ENCODE data around the gene POLR3B. TPM values are rescaled to one million over a fixed set of nuclear protein-coding genes. Genes with fewer than 3 reads are reported as not detected.
A peak's percentile ranks its signal among the peaks of the same experiment; 100 is the strongest.
"Not testable (repeated sequence)": the region's sequence is repeated elsewhere in the genome, so short reads cannot be mapped to it uniquely, and the experiment has no call there.

POLR3B gene
- total RNA-seq, 1 donor: 3.0 TPM

DNA sequence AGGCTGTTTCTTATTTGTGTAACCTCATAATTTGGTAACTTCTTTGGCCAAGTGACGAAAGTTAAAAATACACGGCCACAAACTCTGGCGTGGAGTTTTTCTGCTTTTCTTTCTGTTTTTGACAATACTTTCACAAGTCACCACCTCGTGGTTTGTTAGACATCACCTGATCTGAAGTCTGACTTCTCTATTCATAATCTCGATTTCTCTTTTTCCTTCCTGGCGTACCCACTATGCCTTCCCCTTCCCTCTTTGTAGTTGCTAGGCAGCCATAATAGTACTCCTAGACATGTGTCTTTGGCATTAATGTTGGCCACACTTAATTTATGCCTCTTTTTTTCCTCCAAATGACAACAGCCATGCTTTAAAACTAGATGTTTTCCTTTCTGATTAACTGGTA is 97.6 kb downstream of the POLR3B start:
- DNase-seq (ENCODE audit: low read depth in 2 of 3, low spot score in 2 of 3): peak in 2 of 3 donors; percentile 19 to 45

DNA sequence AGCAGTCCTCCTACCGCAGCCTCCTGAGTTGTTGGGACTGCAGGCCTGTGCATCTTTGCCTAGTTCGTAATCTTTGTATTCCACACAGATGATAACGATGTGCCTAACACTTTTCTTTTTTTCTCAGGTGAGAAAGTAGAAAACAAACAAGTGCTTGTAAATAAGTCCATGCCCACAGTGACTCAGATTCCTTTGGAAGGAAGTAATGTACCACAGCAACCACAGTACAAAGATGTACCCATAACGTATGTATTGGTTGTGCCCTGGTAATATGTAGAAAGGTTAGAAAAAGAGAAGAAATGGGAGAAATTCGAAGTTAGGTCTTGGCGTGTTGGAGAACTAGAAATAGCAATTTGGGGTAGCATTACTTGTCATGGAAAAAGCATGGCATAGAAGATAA is 101.6 kb downstream of the POLR3B start:
- no peak for DNase-seq (ENCODE audit: low read depth in 2 of 3, low spot score in 2 of 3)

DNA sequence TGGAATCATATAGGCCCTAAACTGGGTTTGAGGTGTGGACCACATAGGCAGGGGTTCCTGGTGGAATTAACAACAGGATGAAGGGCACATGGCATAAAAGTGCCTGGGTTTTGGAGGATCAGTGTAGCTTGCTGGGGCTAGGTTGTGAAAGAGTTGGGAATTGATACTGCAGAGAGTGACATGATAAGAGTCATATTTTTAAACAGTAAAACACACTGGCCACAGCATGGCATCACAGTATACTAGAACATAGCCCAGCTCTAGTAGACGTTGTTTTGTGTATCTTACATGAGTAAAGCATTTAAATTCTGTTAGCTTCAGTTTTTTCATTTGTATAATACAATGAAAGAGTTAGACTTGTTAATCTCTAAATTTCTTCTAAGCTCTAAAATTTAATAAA is 102.0 kb downstream of the POLR3B start:
- DNase-seq (ENCODE audit: low read depth in 2 of 3, low spot score in 2 of 3): no peak

DNA sequence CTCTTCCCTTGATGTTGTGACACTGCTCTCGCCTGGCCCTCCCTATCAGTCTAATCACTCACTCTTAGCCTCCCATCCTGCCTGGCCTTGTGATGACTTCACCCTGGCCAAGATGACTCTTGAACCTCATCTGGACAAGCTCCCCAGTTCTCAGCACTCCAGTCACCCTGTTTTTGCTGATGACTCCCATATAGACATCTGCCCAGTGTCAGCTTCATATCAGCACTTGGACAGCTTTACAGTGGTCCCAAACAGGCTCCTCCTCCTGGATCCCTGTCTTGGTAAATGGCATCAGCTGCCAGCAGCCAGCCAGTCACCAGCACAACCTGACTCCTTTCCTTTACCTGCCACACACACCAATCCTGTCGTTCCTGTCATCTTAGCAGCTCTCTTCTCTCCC is 104.2 kb downstream of the POLR3B start:
- DNase-seq (ENCODE audit: low read depth in 2 of 3, low spot score in 2 of 3): no peak

DNA sequence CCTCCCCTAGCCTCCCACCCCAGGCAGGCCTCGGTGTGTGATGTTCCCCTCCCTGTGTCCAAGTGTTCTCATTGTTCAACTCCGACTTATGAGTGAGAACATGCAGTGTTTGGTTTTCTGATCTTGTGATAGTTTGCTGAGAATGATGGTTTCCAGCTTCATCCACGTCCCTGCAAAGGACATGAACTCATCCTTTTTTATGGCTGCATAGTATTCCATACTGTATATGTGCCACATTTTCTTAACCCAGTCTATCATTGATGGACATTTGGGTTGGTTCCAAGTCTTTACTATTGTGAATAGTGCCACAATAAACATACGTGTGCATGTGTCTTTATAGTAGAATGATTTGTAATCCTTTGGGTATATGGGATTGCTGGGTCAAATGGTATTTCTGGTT is 108.1 kb downstream of the POLR3B start:
- not testable (repeated sequence) for DNase-seq (ENCODE audit: low read depth in 2 of 3, low spot score in 2 of 3)

DNA sequence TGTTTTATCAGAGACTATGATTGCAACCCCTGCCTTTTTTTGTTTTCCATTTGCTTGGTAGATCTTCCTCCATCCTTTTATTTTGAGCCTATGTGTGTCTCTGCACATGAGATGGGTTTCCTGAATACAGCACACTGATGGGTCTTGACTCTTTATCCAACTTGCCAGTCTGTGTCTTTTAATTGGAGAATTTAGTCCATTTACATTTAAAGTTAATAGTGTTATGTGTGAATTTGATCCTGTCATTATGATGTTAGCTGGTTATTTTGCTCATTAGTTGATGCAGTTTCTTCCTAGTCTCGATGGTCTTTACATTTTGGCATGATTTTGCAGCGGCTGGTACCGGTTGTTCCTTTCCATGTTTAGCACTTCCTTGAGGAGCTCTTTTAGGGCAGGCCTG is 118.1 kb downstream of the POLR3B start:
- DNase-seq (ENCODE audit: low read depth in 2 of 3, low spot score in 2 of 3): not testable (repeated sequence)

DNA sequence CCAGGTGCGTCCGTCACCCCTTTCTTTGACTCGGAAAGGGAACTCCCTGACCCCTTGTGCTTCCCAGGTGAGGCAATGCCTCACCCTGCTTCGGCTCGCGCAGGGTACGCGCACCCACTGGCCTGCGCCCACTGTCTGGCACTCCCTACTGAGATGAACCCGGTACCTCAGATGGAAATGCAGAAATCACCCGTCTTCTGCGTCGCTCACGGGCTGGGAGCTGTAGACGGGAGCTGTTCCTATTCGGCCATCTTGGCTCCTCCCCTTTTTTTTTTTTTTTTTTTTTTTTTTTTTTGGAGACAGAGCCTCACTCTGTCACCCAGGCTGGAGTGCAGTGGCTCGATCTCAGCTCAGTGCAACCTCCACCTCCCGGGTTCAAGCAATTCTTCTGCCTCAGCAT is 120.1 kb downstream of the POLR3B start:
- not testable (repeated sequence) for DNase-seq (ENCODE audit: low read depth in 2 of 3, low spot score in 2 of 3)

DNA sequence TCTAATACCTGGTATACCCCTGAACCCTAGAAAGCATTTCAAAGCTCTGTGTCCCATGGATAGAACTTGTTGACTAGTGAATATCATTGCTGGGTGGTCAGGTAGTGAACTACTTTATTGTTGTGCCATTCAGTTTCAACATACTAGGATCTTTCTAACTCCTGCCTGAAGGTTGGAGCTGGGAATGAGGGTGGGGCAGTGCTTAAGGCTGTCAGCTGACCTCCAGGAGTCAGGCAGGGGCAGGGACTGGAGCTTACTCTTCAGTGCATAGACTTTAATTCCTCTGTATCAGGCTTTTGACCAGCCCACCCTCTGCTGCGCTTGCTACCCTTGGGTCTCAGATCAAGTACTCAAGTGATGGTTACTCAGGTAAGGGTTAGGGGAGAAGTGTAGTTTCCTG is 122.7 kb downstream of the POLR3B start:
- DNase-seq (ENCODE audit: low read depth in 2 of 3, low spot score in 2 of 3): no peak

DNA sequence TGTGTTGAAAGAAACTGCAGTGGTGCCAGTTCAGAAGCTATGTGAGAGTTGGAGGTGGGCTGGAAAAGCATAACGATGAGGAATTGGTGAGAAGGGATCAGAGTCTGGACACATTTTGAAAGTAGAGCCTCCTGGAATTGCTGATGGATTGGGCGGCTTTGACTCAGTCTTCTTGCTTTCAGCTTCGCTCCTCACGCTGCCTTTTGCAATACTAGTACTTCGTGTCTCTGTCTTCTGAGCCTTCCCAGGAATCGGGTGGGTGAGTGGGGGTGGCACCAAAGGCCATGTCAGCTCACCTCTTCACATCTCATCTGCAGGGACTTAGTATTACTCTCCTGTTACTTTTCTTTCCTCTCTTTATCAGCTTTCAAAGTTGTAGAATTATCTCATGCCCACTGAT is 123.7 kb downstream of the POLR3B start:
- DNase-seq (ENCODE audit: low read depth in 2 of 3, low spot score in 2 of 3): no peak

DNA sequence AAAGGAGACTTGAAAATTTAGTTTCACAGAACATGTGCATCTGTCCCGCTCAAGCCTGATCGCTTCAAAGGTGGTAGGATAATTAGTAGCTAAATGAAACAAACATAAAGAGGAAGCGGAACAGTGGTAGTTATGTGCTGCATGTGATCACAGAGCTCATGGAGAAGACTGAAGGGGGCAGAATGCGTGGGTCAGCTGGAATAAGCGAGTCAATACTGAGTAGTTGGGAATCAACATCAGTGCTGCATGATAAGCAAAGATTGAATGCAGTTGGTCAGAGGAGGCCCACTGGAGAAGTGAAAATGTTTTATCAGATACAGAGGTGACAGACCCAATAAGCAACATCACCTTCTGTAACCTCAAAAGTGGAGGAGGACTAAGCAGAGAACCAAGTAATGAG is 130.1 kb downstream of the POLR3B start:
- no peak for DNase-seq (ENCODE audit: low read depth in 2 of 3, low spot score in 2 of 3)

DNA sequence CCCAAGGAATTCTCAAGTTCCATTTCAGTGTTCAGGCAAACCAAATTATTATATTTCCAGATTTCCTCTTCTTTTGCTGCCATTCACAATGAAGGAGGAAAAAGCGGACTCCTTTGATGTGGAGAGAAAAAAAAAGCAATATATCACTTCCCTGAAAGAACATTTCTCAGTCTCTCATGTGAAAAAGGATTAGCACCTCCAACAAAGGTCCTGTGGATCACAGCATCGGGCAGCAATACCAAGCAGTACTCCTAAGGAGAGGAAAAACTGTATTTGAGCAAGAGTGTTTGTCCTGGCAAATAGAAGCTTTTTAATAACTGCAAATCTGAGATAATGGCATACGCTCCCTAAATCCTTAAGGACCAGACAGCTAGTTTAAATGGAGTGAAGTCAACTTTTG is 131.3 kb downstream of the POLR3B start:
- no peak for DNase-seq (ENCODE audit: low read depth in 2 of 3, low spot score in 2 of 3)

DNA sequence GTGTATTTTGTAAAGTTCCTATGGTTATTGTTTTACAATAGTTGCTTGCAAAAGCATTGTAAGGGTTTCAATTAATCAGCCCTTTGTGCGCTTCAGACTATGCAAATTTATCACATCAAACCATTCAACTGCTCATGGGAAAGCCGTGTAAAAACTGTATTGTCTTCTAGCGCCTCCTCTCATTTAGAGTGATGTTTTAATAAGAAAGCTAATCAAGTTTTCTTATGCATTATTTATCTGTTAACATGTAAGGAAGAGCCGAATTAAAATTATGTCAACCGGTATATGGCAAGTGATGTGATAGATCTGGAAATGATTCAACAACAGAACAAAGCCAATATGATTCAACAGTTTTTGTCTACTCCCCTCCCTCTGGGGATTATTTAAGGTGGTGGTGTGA is 132.7 kb downstream of the POLR3B start:
- DNase-seq (ENCODE audit: low read depth in 2 of 3, low spot score in 2 of 3): no peak

DNA sequence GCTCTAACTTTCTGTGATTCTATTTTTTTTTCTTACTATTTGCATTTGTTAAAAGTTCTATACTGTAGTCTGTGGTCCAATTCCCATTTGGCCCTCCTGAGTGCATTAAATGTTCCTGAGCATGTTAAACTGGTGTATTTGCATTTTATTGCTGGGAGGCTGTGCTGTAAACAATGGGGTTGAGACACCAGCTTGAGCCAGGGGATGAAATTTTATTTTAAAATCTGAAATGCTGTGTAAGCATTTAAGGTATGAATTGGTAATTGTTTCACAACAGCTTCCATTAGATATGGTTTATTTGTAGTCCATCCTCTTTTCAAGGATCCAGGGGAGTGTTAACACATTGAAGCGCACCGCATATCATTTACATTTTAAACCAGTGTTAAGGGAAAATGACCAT is 135.3 kb downstream of the POLR3B start:
- DNase-seq (ENCODE audit: low read depth in 2 of 3, low spot score in 2 of 3): no peak

DNA sequence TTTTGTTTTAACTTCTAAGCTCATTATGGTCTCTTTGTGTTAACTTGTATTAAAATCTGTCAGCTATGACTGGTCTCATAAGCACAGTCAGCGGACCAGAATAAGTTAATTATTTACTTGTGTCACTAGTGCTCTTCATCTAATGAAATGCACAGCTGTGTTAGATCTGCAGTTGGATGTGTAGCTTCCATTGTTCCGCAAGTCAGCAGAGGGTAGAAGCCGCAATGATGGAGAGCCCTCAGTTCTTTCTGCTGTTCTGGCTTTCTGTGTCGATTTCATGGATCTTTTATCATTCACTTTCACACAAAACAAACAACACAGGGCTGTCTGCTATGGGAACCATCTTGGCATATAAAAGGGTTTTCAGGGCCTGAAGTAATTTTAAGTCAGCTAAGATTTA is 136.0 kb downstream of the POLR3B start:
- no peak for DNase-seq (ENCODE audit: low read depth in 2 of 3, low spot score in 2 of 3)

DNA sequence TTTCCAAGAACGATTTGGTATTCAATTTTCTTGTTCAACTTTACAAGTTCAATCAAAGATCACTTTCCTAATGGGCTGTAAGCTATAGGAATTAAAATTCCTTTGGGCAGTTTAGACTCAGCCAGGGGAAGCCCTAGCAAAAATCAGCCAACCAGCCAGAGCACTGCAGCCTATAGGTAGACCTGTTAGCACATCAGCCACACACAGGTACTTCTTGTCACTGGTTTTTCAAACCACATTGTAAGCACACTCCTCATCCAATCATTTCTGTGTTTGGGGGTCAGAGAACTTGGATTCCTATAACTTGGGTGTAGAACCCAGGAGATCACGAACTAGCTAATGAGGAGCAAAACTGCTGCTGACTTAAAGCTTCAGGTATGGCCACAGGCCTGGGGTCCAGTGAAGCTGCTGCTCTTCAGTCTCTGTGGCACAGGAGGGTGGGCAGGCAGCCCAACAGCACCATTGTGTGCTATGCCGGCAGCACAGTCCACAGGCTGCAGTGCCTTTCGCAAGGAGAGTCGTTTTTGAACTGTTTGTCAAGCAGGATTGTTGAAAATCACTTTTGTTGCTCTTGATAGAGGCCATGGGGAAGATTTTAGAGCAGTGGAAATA is 137.9 kb downstream of the POLR3B start:
- DNase-seq (ENCODE audit: low read depth in 2 of 3, low spot score in 2 of 3): no peak

DNA sequence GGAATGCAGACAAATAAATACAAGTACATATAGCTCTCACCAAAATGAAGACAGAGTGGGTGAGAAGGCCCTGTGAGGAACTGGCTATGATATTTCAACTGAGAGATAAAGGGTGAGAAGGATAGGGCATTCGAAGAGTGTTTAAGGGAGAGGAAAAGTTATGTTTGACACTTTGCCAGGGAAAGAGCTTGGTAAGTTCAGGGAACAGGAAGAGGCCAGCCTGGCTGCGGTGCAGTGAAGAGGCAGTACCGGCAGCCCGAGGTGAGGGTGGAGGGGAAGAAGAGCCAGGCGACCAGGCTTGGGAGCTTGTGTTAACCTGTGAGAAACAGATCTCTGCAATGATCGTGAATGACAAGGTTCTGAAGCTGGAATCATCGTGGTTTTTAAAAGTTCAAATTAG is 140.5 kb downstream of the POLR3B start:
- peak in 1 of 3 donors; percentile 30 for DNase-seq (ENCODE audit: low read depth in 2 of 3, low spot score in 2 of 3)

DNA sequence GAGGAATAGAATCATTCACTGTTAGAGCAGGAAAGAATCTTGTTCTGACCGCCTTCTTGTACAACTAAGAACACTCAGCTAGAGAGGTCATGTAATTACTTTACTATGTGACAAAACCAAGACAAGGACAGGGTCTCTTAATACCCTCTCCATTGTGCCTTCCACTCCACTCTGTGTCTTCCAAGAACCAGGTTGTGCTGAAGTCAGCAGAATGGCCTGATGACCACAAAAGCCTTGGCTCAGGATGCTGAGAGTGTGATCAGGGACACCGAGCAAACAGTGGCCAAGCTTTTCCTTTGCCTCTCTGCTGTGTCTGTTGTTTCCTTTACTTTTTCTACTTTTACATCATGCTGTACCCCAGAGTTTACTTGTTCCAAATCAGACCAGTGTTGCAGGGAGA is 142.1 kb downstream of the POLR3B start:
- DNase-seq (ENCODE audit: low read depth in 2 of 3, low spot score in 2 of 3): no peak

DNA sequence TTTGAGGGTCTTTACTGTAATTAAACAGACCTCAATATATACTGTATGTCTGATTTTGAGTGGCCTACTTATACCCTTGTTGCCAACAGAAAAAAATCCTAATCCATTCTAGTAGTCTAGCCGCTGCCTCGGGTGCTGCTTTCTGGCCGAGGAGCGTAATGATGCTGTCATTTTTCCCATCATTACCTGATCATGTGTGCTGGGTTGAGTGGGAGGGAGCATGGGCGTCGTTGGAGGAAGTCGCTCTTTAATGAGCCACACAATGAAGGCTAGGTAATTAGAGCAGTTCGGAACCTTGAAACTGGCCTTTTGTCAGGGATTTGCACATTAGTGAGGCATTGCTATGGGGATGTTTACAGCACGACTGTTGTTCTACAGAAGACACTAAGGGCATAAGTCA is 149.1 kb downstream of the POLR3B start:
- DNase-seq (ENCODE audit: low read depth in 2 of 3, low spot score in 2 of 3): no peak

DNA sequence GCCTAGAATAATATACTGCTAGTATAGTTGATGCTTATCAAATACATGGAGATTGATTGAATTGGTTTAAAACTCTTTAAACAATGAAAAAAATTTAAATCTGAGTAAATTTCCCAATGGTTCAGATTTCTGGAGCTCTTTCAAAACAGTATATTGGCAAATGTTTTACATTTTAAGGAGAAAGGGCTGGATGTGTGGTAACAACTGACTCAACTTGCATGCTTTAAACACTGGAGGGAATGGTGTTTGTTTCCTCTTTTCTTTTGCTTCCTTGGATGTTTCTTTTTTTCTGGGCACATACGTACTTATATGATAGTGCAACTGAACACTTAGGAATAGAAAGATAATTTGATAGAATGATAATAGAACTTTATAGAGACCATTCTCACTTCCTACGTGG is 151.4 kb downstream of the POLR3B start:
- DNase-seq (ENCODE audit: low read depth in 2 of 3, low spot score in 2 of 3): no peak

DNA sequence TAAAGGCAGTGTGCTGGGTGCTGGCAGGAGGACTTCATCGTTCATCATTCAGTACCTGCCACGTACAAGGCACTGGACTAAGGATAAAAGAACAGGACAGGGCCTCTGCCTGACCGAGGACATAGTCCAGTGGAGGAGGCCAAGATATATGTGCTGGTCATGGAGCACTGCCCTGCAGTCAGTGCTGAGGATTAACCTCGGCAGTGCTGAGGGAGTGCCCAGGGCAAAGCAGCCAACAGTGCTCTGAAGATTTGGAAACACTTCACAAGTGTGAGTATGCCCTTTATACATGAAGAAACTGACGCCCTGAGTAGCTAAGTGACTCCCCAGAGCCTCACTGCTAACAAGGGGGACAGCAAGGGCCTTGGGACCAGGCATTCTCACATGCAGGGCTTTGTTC is 153.8 kb downstream of the POLR3B start:
- DNase-seq (ENCODE audit: low read depth in 2 of 3, low spot score in 2 of 3): no peak

DNA sequence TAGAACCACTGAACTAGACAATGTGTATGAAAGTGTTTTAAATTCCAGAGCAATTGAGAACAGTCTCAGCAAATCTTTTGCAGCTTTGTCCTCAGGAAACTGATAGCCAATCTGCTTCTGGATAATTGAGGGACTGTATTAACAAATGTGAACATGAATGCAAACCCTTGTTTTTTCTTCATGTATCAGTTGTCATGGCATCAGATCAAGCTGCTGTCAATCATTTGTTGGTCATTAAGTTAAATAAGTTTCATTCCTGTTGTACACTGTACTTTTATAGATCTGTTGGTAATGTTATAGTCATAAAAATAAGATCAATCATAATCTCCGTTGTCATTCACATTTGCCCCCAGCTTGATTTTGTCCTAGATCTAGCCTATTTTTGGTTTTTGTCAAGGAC is 159.8 kb downstream of the POLR3B start:
- DNase-seq (ENCODE audit: low read depth in 2 of 3, low spot score in 2 of 3): no peak

DNA sequence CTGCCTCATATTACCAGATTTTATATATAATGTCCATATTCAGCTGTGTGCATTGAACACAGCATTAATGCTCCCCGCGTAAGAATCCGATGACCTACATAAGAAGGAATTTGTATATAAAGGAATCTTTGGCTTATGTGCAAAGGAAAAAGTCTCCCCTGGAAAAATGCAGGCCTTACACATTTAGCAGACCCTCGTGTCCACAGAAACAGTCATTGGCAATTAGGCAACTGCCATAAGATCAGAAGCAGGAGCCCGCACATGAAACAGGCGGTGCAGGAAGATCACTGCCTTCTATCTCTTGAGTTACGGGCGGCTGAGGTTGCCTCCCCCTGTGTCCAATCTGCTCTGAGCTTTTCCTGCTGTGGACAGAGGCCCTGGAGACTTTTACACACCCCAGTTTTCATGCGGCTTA is 162.1 kb downstream of the POLR3B start:
- DNase-seq (ENCODE audit: low read depth in 2 of 3, low spot score in 2 of 3): no peak

DNA sequence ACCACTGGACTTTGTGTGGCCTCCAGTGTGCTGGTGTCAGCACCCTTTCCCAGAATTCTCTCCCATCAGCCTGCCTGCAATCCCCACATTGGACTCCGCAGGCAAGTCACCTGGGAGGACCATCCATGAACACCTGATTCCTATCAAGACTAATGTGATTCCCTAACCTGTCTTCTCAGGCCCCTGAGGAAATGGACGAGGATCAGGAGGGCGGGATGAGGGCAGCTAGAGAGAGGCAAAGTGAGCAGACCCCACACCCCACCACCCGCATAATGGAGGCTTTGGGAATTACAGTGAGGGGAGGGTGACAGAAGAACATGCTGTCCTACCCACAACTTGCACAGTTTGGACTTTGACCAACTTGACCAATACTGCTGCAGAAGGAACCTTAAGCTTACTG is 164.4 kb downstream of the POLR3B start:
- DNase-seq (ENCODE audit: low read depth in 2 of 3, low spot score in 2 of 3): no peak

All from hematopoietic multipotent progenitor cell (in vitro differentiated cells).